Natural killer cell (primary cell): ENCODE data around the gene PIK3R1. TPM values are rescaled to one million over a fixed set of nuclear protein-coding genes. Genes with fewer than 3 reads are reported as not detected.

Source experiments
- ATAC-seq, 3 donors: fragments of 150-1000 bp in 2 of 3; fragments of 200-7000 bp in 1 of 3; cut with Tn5 transposase; 1 replicate in 1 of 3; 2 replicates in 2 of 3; pipeline ENCODE4 v1.10.0; 2021; ENCODE audit warnings: mild to moderate bottlenecking in 2 of 3, moderate library complexity in 2 of 3
- DNase-seq, 2 donors: peaks; one replicate each; pipeline versions ENCODE4 v3.0.0 to v3.0.0-alpha.2; 2013 to 2021; ENCODE audit warnings: mixed read lengths in 1 of 2
- H3K27ac ChIP-seq: one replicate; pipeline ENCODE4 v1.5.1; 2013; ENCODE audit warnings: mild to moderate bottlenecking, low read length
- H3K27me3 ChIP-seq: one replicate; pipeline ENCODE4 v1.6.1; 2013; ENCODE audit warnings: low read length; ENCODE audit not compliant: control insufficient read depth, insufficient read depth
- H3K36me3 ChIP-seq: one replicate; pipeline ENCODE4 v1.6.1; 2013; ENCODE audit warnings: low read length; ENCODE audit not compliant: control insufficient read depth, insufficient read depth
- H3K4me1 ChIP-seq: one replicate; pipeline ENCODE4 v1.6.1; 2013; ENCODE audit warnings: low read length; ENCODE audit not compliant: control insufficient read depth, insufficient read depth
- H3K4me3 ChIP-seq: one replicate; pipeline ENCODE4 v1.5.1; 2013; ENCODE audit warnings: low read length
- H3K9me3 ChIP-seq: one replicate; pipeline ENCODE4 v1.6.1; 2013; ENCODE audit warnings: low read length; ENCODE audit not compliant: control insufficient read depth, insufficient read depth
- H3K27ac Mint-ChIP-seq, 2 donors: one replicate each; pipeline ENCODE4 v1.8.0; 2022; ENCODE audit warnings: mild to moderate bottlenecking in 2 of 2, mixed read lengths in 2 of 2, moderate library complexity in 1 of 2
- H3K27me3 Mint-ChIP-seq, 2 donors: one replicate each; pipeline ENCODE4 v1.8.0; 2022; ENCODE audit warnings: low read depth in 2 of 2, mixed read lengths in 2 of 2
- H3K36me3 Mint-ChIP-seq: one replicate; pipeline ENCODE4 v1.8.0; 2022; ENCODE audit warnings: mixed read lengths
- H3K4me1 Mint-ChIP-seq, 2 donors: one replicate each; pipeline ENCODE4 v1.8.0; 2022; ENCODE audit warnings: mixed read lengths in 2 of 2
- H3K4me3 Mint-ChIP-seq: one replicate; pipeline ENCODE4 v1.8.0; 2022; ENCODE audit warnings: mild to moderate bottlenecking, moderate library complexity, mixed read lengths
- H3K9me3 Mint-ChIP-seq, 2 donors: one replicate each; pipeline ENCODE4 v1.8.0; 2022; ENCODE audit warnings: mixed read lengths in 2 of 2
- WGBS: methylation state at CpG from one replicate; pipeline ENCODE4 v1.1.7; 2013; ENCODE audit warnings: missing lambda C conversion rate; ENCODE audit not compliant: insufficient coverage; 5-methylcytosine and 5-hydroxymethylcytosine counted together
- intact Hi-C: fragments of 100-400 bp; cut with micrococcal nuclease; formaldehyde crosslinking; loops from one replicate; pipeline ENCODE4 v1.14.2; 2022
- total RNA-seq, 4 donors: library from RNA; stranded (reverse); fragments of 120-200 nt in 1 of 4; gene quantifications; one replicate each; pipeline versions ENCODE4 v1.2.3 to v1.2.4, GENCODE V29; 2013 to 2022
- TF ChIP-seq, protein P1 (sequence below): fragments of 200-600 bp; IDR thresholded peaks from one replicate; pipeline ENCODE4 v1.8.0; 2022; ENCODE audit warnings: antibody characterized with exemption

PIK3R1 gene
- total RNA-seq, 3 donors from 2014 or later (not counting 1 experiment from before 2014, with no cell fraction given): 307 to 365 (median 313) TPM

GRCh38 chr5:68336200-68336599, 120.6 kb downstream of the PIK3R1 start:
- ATAC-seq (no peak), DNase-seq (no peak)
- H3K9me3 ChIP-seq: no peaks in the 10 kb centered on the region
- TF ChIP-seq, protein P1, sequence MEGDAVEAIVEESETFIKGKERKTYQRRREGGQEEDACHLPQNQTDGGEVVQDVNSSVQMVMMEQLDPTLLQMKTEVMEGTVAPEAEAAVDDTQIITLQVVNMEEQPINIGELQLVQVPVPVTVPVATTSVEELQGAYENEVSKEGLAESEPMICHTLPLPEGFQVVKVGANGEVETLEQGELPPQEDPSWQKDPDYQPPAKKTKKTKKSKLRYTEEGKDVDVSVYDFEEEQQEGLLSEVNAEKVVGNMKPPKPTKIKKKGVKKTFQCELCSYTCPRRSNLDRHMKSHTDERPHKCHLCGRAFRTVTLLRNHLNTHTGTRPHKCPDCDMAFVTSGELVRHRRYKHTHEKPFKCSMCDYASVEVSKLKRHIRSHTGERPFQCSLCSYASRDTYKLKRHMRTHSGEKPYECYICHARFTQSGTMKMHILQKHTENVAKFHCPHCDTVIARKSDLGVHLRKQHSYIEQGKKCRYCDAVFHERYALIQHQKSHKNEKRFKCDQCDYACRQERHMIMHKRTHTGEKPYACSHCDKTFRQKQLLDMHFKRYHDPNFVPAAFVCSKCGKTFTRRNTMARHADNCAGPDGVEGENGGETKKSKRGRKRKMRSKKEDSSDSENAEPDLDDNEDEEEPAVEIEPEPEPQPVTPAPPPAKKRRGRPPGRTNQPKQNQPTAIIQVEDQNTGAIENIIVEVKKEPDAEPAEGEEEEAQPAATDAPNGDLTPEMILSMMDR: no peak
- no peaks in the 10 kb centered on the region for H3K36me3 ChIP-seq
- H3K27ac ChIP-seq: no peak overlapping the region
- H3K4me3 ChIP-seq: no peak overlapping the region
- H3K27me3 Mint-ChIP-seq: no peaks in the 10 kb centered on the region
- peaks cover 27 to 29% of the 10 kb centered on the region in 2 donors for H3K4me1 Mint-ChIP-seq
- H3K36me3 Mint-ChIP-seq: no peaks in the 10 kb centered on the region
- H3K27ac Mint-ChIP-seq: no peak overlapping the region
- no peaks in the 10 kb centered on the region for H3K9me3 Mint-ChIP-seq
- H3K4me3 Mint-ChIP-seq: no peak overlapping the region
- H3K27me3 ChIP-seq: no peaks in the 10 kb centered on the region
- H3K4me1 ChIP-seq: peaks cover 13% of the 10 kb centered on the region
- intact Hi-C loops: no loop called here

- H3K36me3 ChIP-seq: no peaks in the 10 kb centered on the region
- WGBS: 97% methylated on average over 2 of the region's 4 CpGs
- H3K27ac ChIP-seq: no peak overlapping the region
- intact Hi-C loops: no loop called here
- no peaks in the 10 kb centered on the region for H3K36me3 Mint-ChIP-seq
- peaks cover 21 to 26% of the 10 kb centered on the region in 2 donors for H3K4me1 Mint-ChIP-seq
- TF ChIP-seq, protein P1: no peak
- no peak for ATAC-seq
- H3K27me3 ChIP-seq: no peaks in the 10 kb centered on the region
- H3K27me3 Mint-ChIP-seq: no peaks in the 10 kb centered on the region
- H3K4me3 ChIP-seq: no peak overlapping the region
- DNase-seq: no peak
- H3K9me3 ChIP-seq: no peaks in the 10 kb centered on the region
- no peak overlapping the region for H3K4me3 Mint-ChIP-seq
- H3K4me1 ChIP-seq: peaks cover 13% of the 10 kb centered on the region
- H3K9me3 Mint-ChIP-seq: no peaks in the 10 kb centered on the region
- no peak overlapping the region for H3K27ac Mint-ChIP-seq
Observed at GRCh38 chr5:68337235-68337634, 121.7 kb downstream of the PIK3R1 start.

DNA sequence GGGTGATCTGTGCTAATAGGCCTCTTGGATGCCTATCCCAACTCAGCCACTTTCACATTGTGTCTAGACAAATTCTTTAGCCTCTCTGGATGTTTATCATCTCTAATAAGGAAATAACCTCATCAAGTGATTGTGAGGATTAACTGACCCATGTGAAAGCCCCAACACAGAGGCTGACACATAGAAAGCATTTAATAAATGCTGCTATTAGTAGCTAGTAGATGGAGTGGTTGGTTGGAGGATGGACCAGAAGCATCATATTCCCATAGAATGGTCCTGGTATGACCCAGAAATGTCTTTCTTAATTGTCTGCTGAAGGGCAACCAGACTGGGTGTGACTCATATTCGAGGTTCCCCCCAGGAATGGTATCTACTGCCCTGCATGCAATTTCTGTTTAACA, 124.4 kb downstream of the PIK3R1 start:
- H3K36me3 Mint-ChIP-seq: no peaks in the 10 kb centered on the region
- no peaks in the 10 kb centered on the region for H3K9me3 Mint-ChIP-seq
- peaks cover 22% of the 10 kb centered on the region for H3K4me1 ChIP-seq
- no peak for DNase-seq
- no peak overlapping the region for H3K27ac ChIP-seq
- peaks cover 25 to 26% of the 10 kb centered on the region in 2 donors for H3K4me1 Mint-ChIP-seq
- no peak overlapping the region for H3K4me3 ChIP-seq
- no peaks in the 10 kb centered on the region for H3K27me3 ChIP-seq
- intact Hi-C loops: loop anchor here (10.0 kb wide), 1 partner anchor 55 kb away; no protein-coding TSS in a partner anchor
- H3K9me3 ChIP-seq: no peaks in the 10 kb centered on the region
- no peak for ATAC-seq
- H3K27me3 Mint-ChIP-seq: no peaks in the 10 kb centered on the region
- H3K27ac Mint-ChIP-seq: no peak overlapping the region
- TF ChIP-seq, protein P1: no peak
- H3K36me3 ChIP-seq: no peaks in the 10 kb centered on the region
- H3K4me3 Mint-ChIP-seq: no peak overlapping the region
- 67% methylated on average over 1 of the region's 1 CpG for WGBS

- no peaks in the 10 kb centered on the region for H3K9me3 Mint-ChIP-seq
- WGBS: 38% methylated on average over 1 of the region's 3 CpGs
- DNase-seq: no peak
- Histone ChIP-seq H3K27me3 (no peaks in the 10 kb centered on the region), H3K9me3 (no peaks in the 10 kb centered on the region), H3K4me1 (peaks cover 24% of the 10 kb centered on the region), H3K36me3 (no peaks in the 10 kb centered on the region), H3K4me3 (no peak overlapping the region), H3K27ac (no peak overlapping the region)
- H3K27ac Mint-ChIP-seq: peak overlapping the region in 1 of 2 donors; percentile 16
- TF ChIP-seq, protein P1: no peak
- no peaks in the 10 kb centered on the region for H3K27me3 Mint-ChIP-seq
- no peaks in the 10 kb centered on the region for H3K36me3 Mint-ChIP-seq
- intact Hi-C loops: loop anchor here (10.0 kb wide), 1 partner anchor 56 kb away; no protein-coding TSS in a partner anchor
- no peak overlapping the region for H3K4me3 Mint-ChIP-seq
- no peak for ATAC-seq
- peaks cover 30% of the 10 kb centered on the region in 2 donors for H3K4me1 Mint-ChIP-seq
Observed at GRCh38 chr5:68341006-68341405, 125.5 kb downstream of the PIK3R1 start.
